ENCODE data around the gene SLC43A3.
A peak's percentile ranks its signal among the peaks of the same experiment; 100 is the strongest.
"Not testable (repeated sequence)": the region's sequence is repeated elsewhere in the genome, so short reads cannot be mapped to it uniquely, and the experiment has no call there.

Gene SLC43A3

GRCh38 chr11:57403802-57404147 is 23.1 kb downstream of the SLC43A3 start:
- DNase-seq = no peak

- DNase-seq = not testable (repeated sequence)
Observed at GRCh38 chr11:57403003-57403801, 23.7 kb downstream of the SLC43A3 start.

DNA sequence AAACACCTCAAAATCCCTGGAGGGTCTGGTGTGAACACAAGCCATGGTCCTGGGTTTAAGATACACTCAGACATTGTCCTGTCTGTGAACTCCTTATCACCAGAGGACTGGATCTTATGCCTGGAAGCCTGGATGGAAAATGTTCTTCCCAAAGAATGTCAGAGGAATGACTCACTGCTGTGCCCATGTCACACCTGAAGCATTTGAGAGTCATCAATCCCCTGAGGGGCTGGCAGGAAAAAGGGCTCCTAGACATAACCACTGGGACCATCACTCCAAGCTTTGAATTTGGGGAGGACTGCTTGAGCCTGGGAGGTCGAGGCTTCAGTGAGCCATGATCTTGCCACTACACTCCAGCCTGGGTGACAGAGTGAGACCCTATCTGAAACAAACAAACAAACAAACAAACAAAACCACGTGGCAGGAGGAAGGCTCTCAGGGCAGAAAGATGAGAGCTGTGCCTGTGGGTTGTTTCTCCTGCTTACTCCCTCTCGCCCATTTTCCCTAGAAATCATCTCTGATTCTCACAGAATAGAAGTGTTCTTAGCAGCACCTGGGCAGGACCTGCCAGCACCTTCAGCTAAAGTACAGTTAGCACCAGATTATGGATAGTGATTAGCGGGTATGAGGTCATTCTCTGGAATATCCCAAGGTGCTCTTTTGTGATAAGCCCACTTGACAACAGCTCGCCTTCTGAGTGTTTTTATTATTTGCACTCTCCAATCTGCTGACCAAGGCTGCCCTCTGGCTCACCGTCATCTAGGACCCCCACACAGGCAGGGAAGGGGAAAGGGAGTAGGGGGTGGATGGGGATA is 24.5 kb downstream of the SLC43A3 start:
- DNase-seq = no peak

DNA sequence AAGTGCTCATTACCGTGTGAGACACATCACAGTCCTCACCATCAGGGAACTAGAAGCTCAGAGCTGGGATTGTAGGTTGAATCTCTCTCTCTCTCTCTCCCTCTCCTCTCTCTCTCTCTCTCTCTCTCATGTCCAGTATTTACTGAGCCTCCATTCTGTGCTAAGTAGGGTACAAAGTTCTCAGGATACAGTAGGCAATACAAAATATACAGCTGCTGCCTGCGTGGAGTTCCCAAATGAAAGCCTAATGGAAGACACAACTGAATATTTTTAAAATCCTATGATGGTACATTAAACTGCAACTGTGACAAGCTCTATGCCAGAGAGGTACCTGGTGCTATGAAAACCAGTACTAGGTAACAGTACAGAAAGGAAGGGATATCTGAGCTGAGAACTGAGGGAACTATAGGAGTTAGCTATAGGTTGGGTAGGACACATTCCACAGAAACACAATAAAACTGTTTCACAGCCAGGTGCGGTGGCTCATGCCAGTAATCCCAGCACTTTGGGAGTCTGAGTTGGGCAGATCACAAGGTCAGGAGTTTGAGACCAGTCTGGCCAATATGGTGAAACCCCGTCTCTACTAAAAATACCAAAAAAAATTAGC is 26.8 kb downstream of the SLC43A3 start:
- no peak for DNase-seq

- no peak for DNase-seq
Observed at GRCh38 chr11:57399221-57399620, 27.7 kb downstream of the SLC43A3 start.

DNA sequence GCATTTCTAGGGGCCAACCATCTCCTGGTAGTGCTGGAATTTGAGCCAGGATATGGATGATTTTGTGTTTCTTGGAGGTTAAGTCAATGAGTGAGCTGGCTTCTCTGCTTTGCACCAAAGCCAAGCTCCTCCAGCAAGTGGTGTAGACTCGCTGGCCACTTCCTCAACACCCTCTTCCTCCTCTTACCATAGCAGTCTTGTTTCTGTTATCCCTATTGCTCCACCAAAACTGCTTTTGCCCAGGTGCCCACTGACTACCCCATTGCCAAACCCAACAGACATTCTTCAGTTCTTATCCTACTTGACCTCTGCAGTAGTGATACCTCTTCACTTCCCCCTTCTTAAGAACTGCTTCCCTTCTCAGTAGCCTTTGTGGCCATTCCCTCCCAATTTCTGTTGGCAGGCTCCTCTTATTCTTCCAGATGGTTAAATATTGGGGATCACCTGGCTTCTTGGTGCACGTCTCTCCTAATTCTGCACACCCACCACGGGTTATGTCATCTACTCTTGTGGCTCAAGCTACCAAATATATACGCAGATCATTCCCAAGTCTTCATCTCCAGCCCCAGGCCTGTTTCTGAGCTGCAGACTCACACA is 29.4 kb downstream of the SLC43A3 start:
- DNase-seq = no peak

- no peak for DNase-seq
Observed at GRCh38 chr11:57396744-57397143, 30.2 kb downstream of the SLC43A3 start.

- no peak for DNase-seq
Observed at GRCh38 chr11:57395905-57396623, 30.9 kb downstream of the SLC43A3 start.

DNA sequence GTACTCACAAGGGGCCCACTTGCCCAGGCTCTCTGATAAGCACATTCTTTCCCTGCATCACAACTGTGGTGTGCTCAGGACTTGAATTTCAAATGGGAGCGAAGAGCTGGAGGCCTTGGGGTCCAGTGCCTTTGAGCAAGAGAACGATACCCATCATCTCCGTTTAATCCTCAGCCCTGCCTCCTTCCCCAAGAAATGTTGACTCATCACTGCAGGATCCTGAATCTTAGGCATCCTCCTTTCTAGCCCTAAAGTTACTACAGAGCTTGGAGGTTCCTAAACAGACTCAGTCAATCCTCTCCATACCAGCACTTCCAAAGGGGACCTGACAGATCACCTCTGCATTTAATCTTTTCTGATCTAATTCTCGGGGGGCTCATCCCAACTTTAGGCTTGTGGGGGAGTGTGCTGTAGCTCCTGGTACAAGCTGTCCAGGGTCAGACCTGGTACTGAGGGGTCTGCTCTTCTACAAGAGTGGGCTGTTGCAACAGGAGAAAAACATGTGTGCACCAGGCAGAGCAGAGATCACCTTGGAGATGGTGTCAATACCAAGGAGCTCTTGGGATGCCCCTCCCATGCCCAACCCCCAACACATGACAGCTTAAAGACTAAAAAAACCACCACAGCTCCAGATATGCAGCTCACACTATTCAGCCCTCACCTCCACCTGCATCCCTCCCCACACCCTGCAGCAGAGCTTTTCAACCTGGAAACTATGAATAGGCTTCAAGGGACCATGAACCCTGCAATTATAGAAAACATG is 32.5 kb downstream of the SLC43A3 start:
- no peak for DNase-seq

GRCh38 chr11:57392763-57393105 is 34.2 kb downstream of the SLC43A3 start:
- DNase-seq = no peak

DNA sequence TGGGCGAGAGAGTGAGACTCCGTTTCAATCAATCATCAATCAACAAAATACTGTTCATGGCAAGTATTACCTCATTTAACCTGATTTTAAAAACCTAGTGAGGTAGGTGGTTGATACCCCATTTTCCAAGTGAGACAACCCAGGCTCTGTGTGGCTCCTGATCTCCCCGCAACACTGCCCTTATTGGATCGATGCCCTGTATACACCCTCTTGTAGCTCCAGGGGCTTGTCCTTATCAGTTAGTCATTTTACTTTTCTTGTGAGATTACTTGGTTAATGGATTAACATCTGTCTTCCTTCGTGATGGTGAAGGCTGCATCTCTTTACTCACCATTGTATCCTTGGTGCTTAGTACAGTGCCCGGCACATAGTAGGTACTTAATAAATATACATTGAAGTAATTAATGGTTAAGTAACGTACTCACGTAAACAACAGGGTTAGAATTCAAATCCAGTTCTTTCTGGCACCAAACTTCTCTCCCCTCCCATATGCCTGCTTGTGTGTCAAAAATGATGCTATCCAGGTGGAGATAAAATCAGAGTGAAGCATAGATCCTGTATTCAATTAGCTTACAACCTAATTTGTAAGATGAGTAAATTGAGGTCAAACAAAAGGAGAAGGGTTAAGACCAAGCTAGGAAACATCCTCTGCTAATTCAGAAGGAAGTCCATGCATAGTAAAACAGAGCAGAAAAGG is 34.7 kb downstream of the SLC43A3 start:
- DNase-seq = no peak

GRCh38 chr11:57391539-57391938 is 35.4 kb downstream of the SLC43A3 start:
- DNase-seq = no peak

DNA sequence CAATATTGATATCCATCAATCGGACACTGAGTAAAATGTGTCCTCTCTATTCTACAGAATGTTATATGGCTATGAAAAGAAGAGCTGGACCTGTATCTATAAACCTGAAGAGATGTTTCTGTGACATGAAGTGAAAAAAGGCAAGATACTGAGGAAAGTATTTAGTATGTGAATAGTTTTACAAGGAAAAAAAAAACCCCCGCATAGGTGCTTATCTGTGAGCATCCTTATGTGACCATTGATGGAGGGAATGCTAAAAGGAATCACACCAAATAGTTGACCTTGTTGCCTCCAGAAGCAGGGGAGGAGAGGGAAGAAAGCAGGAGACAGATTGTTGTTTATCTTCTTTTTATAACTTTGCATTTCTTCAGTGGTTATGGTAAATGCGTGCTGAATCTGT is 35.8 kb downstream of the SLC43A3 start:
- DNase-seq = no peak

DNA sequence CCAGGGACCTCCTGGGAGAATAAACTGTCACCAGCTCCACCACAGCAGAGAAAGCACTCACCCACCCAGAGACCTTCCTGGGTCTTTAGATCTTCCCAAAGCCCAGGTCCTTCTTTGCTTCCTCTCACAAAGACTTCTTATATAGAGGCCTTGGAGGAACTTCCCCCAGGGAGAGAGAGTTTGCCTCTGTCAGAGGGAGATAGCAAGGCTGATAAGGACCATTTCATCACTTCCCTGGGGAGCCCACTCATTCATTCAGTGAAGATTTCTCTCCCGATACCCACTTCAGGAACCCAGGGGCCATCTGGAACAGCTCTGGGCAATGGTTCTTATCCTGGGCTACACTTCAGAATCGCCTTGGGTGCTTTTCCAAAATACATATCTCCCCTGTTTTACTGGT is 36.4 kb downstream of the SLC43A3 start, which contains the start of gene PRG2:
Gene PRG2, minus strand, starts transcription at position 116 of the 400 bp plus-strand sequence. CDS start 706 bp downstream, outside the sequence.
- DNase-seq = no peak

GRCh38 chr11:57387289-57388030 is 39.5 kb downstream of the SLC43A3 start:
- DNase-seq = no peak

DNA sequence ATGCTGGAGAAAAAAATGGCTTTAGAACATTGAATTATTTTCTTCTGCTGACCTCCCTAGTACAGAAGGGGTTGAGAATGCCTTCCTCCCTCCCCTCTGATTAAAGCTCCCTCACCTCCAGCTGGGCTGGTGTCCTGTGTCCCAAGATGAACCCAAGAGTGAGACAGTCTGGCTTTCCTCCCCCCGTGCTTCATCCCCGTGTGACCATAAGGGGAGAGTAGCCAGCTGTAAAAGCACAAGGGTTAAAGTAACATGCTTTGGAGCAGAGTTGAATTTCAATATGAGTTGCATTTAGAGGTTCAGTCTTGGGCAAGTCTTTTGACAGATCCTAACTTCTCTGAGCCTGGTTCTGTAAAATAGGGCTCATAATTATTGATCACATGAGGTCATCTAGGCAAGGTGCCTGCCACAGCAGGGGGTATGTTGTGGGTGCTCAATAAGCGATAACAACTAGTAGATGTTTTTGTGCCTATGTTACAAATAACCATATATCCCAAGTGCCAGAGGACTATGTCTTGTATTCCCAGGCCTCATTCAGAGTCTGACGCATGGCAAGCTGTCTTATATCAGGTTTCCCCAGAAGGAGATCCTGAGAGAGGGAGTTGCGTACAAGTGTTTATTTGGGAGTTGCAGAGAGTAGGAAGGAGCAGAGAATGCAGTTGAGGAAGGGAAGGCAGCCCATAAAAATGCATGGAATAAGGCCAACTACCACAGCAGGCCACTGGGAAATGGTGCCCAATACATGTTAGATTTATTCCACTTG is 40.6 kb downstream of the SLC43A3 start:
- no peak for DNase-seq

GRCh38 chr11:57380975-57381374 is 45.9 kb downstream of the SLC43A3 start, which contains the start of gene PRG3:
Gene PRG3, minus strand, starts transcription at chr11:57381150. Its CDS starts 442 bp downstream, at chr11:57380708.
- no peak for DNase-seq

DNA sequence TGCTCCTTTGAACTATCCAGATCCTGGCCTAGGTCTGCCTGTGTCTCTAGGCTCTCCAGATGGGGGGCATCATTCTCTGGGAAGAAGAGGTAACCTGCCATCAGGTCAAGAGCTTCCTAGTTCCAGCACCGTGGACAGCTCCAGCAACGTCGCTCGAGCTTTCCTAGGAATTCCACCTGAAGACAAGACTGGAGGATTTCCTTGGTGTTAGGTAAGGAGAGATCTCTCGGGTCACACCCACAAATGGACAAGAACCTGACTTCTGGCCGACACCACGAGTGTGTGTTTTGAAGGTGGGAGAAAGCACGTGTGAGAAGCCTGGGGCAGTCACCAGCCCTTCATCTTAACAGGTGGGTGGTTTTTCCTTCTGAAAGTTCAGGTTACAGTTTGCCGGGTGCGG is 47.2 kb downstream of the SLC43A3 start:
- no peak for DNase-seq

DNA sequence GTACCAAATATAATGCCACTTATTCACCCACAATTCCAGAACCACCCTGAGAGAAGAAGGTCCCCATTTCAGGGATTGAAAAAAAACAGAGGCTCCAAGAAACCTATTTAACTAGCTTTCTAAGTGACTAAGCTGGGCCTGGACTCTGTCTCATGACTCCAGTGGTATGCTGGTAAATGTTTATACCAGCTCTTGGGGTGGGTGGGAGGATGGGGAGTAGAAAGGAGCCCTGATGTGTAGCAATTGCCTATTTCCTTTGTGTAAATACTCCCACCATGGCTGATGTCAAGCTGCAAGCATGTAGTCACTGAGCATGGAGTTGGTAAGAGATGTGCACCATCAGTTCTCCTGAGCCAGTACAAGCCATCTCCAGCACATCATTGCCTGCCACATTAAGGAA is 48.7 kb downstream of the SLC43A3 start:
- DNase-seq = no peak

- DNase-seq = peak; percentile 48
Observed at GRCh38 chr11:57377107-57377506, 49.8 kb downstream of the SLC43A3 start.

Data from NCI-H524 treated with DMSO at 0.1 percent for 48 hours (cell line).